Psoas muscle (tissue), 8 donors: ENCODE results near the gene HLA-DOB. TPM values are rescaled to one million over a fixed set of nuclear protein-coding genes. Genes with fewer than 3 reads are reported as not detected.

Source experiments
- ATAC-seq, 4 donors: fragments of 200-7000 bp; cut with Tn5 transposase; one replicate each; pipeline ENCODE4 v1.9.1; 2020; ENCODE audit warnings: moderate library complexity in 3 of 4, mild to moderate bottlenecking in 2 of 4
- DNase-seq, 2 donors: peaks; one replicate each; pipeline ENCODE4 v3.0.0-alpha.2; 2020
- H3K27ac ChIP-seq: fragments of 200-600 bp; one replicate; pipeline ENCODE4 v1.8.0; 2022
- H3K27me3 ChIP-seq, 3 donors: fragments of 200-600 bp in 1 of 3; one replicate each; pipeline versions ENCODE4 v1.6.1 to v1.8.0; 2013 to 2022; ENCODE audit warnings: low read length in 2 of 3, mild to moderate bottlenecking in 2 of 3, moderate library complexity in 1 of 3; ENCODE audit not compliant: insufficient read depth in 3 of 3
- H3K36me3 ChIP-seq, 2 donors: fragments of 200-600 bp in 1 of 2; one replicate each; pipeline versions ENCODE4 v1.6.1 to v1.8.0; 2013 to 2022; ENCODE audit warnings: low read depth in 1 of 2, mild to moderate bottlenecking in 1 of 2, moderate library complexity in 1 of 2; ENCODE audit not compliant: insufficient read depth in 1 of 2
- H3K4me1 ChIP-seq: fragments of 200-600 bp; one replicate; pipeline ENCODE4 v1.8.0; 2022
- H3K4me3 ChIP-seq: fragments of 200-600 bp; one replicate; pipeline ENCODE4 v1.8.0; 2022; ENCODE audit warnings: mild to moderate bottlenecking
- H3K9me3 ChIP-seq: fragments of 200-600 bp; one replicate; pipeline ENCODE4 v1.8.0; 2022
- WGBS, 3 donors: extraction: QIAGEN DNeasy Blood & Tissue Kit; methylation state at CpG; one replicate each; pipeline versions ENCODE4 v1.1.6 to v1.1.7; 2013; 5-methylcytosine and 5-hydroxymethylcytosine counted together
- intact Hi-C, 2 donors: fragments of 100-400 bp; cut with DNase I; formaldehyde crosslinking; loops; one replicate each; pipeline versions ENCODE4 v1.11.0 to v1.14.2; 2022
- polyA plus RNA-seq, 3 donors: library from polyadenylated mRNA; stranded (reverse); fragments of 200-250 nt; gene quantifications; one replicate each; pipeline ENCODE4 v1.2.3, GENCODE V29; 2013
- total RNA-seq, 4 donors: library from RNA; stranded (reverse); fragmentation: NEBNext Ultra II Directional in 2 of 4; extraction: Animal tissue kit (Norgen Biotek cat#: 25700) in 2 of 4; gene quantifications; one replicate each; pipeline versions ENCODE4 v1.2.1 to v1.2.4, GENCODE V29; 2021 to 2023
- TF ChIP-seq, protein P1 (sequence below): fragments of 200-600 bp; IDR thresholded peaks from one replicate; pipeline ENCODE4 v1.8.0; 2022; ENCODE audit warnings: antibody characterized with exemption
- donor health status: healthy with polysubstance abuse.
- donor health status: DM: no; HTN: no; CAD: no; lungs with moderate emphysema.
- donor health status: Bipolar disorder and iron deficiency.
- donor health status: healthy.
- donor health status: DM: yes; HTN: yes; CAD: no.
- donor health status: DM: no; HTN: no; CAD: no.
- donor health status: DM: no; HTN: no; CAD: no.
- donor health status: DM: yes; HTN: yes; CAD: no.

HLA-DOB gene
- total and polyA plus RNA-seq, 7 donors = 0.10 to 0.25 (median 0.20) TPM; not detected in 3

DNA sequence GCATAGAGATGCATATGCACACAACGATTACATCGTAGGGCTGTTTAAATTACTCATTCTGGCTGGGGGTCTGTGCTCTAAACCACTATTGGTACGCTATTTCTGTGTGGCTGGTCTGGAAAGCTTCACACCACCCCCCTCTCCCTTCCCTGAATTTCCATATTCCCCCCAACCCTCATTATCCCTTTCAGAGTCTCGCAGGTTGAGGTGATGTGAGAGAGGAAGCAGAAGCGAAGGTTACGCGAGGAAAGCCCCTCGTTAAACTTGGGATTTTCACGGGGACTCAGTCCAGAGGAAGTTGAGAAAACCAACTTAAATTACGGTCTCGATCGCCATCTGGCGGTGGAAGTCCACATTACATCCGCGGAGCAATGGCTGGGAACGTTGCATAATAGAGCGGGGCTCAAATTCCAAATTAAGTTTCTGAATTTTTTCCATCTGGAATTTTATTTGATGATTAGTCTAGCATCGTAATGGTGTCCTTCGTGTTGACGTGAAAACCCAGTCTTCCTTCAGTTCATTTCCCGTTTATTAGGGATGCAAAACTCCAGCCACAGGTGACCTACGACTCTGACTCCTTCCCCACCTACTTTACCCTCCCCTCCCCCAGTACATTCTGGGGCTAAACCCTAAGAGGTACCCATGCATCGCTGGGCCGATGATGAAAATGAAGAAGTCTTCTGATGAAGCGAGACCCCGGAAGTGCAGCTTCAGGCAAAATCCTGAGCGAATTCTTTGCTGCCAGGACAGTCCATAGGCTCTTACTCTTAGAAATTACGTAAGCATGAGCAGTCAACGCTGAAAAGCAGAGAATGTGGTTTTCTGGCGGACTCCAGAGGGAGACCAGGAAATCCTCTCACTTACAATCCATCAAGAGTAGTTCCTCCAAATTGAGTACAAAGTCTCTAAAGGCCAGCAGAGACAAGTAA is 19.7 kb downstream of the HLA-DOB start:
- peak; percentile 69 to 81 for DNase-seq
- no peak overlapping the region for H3K27ac ChIP-seq
- 10 to 12% (median 11%) methylated on average over 30 of the region's 30 CpGs for WGBS, 3 donors
- H3K9me3 ChIP-seq = no peaks in the 10 kb centered on the region
- peak; percentile 68 to 89 (median 70) for ATAC-seq
- H3K4me3 ChIP-seq = peak overlapping the region; percentile 41
- no peaks in the 10 kb centered on the region for H3K36me3 ChIP-seq
- no peaks in the 10 kb centered on the region for H3K4me1 ChIP-seq
- peaks cover 0 to 59% (median 2%) of the 10 kb centered on the region in 3 donors for H3K27me3 ChIP-seq
- intact Hi-C loops = loop anchor here (1.0 to 5.0 kb wide), 3 partner anchors 381 to 550 kb away; no protein-coding TSS in a partner anchor
- TF ChIP-seq, protein P1, sequence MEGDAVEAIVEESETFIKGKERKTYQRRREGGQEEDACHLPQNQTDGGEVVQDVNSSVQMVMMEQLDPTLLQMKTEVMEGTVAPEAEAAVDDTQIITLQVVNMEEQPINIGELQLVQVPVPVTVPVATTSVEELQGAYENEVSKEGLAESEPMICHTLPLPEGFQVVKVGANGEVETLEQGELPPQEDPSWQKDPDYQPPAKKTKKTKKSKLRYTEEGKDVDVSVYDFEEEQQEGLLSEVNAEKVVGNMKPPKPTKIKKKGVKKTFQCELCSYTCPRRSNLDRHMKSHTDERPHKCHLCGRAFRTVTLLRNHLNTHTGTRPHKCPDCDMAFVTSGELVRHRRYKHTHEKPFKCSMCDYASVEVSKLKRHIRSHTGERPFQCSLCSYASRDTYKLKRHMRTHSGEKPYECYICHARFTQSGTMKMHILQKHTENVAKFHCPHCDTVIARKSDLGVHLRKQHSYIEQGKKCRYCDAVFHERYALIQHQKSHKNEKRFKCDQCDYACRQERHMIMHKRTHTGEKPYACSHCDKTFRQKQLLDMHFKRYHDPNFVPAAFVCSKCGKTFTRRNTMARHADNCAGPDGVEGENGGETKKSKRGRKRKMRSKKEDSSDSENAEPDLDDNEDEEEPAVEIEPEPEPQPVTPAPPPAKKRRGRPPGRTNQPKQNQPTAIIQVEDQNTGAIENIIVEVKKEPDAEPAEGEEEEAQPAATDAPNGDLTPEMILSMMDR = peak; percentile 91

DNA sequence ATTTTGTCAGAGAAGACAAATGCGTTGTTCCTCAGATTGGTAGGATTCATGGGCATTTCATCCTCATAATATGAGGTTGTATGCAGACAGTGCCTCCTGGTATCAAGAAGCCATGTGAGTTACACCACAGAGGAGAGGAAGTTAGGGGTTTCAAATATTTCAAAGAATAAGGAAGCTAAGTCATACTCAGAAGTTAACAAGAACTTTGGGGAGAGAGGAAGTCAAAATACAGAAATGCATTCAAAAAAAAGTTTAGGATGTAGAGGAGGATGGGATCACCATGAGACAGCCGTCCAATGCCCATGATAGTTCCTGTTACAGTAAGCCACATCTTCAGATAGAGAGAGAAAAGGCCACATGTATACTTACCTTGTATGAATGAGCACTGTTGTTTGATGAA is 22.3 kb downstream of the HLA-DOB start:
- TF ChIP-seq, protein P1 = no peak
- no peak overlapping the region for H3K27ac ChIP-seq
- no peaks in the 10 kb centered on the region for H3K4me1 ChIP-seq
- 36 to 69% (median 69%) methylated on average over 2 of the region's 2 CpGs for WGBS, 3 donors
- intact Hi-C loops = no loop called here
- ATAC-seq (no peak), DNase-seq (no peak)
- H3K36me3 ChIP-seq = no peaks in the 10 kb centered on the region
- no peaks in the 10 kb centered on the region for H3K9me3 ChIP-seq
- peaks cover 0 to 54% (median 2%) of the 10 kb centered on the region in 3 donors for H3K27me3 ChIP-seq
- no peak overlapping the region for H3K4me3 ChIP-seq

DNA sequence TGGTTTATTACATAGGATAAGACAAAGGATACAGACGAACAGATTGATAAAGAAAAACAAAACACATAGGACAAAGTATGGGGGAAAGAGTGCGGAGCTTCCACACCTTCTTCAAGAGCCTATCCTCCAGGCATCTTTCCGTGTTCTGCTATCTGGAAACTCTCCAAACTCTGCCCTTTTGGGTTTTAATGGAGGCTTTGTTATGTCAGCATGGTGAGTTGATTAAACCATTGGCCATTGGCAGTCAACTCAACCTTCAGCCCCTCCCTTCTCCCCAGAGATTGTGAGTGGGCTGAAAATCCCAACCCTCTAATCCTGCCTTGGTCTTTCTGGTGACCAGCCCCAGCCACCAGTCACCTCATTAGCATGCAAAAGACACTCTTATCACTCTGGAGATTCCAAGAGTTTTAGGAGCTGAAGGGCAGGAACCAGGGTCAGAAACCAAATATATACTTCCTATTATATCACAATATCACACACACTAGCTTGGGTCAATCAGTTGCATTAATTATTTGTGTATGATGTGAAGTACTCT is 23.8 kb downstream of the HLA-DOB start:
- TF ChIP-seq, protein P1 = no peak
- H3K36me3 ChIP-seq = no peaks in the 10 kb centered on the region
- no peak for ATAC-seq
- peaks cover 0 to 46% (median 2%) of the 10 kb centered on the region in 3 donors for H3K27me3 ChIP-seq
- H3K27ac ChIP-seq = no peak overlapping the region
- H3K4me1 ChIP-seq = no peaks in the 10 kb centered on the region
- no peak overlapping the region for H3K4me3 ChIP-seq
- H3K9me3 ChIP-seq = no peaks in the 10 kb centered on the region
- 52 to 60% (median 57%) methylated on average over 3 of the region's 3 CpGs for WGBS, 3 donors
- no peak for DNase-seq
- intact Hi-C loops = no loop called here

DNA sequence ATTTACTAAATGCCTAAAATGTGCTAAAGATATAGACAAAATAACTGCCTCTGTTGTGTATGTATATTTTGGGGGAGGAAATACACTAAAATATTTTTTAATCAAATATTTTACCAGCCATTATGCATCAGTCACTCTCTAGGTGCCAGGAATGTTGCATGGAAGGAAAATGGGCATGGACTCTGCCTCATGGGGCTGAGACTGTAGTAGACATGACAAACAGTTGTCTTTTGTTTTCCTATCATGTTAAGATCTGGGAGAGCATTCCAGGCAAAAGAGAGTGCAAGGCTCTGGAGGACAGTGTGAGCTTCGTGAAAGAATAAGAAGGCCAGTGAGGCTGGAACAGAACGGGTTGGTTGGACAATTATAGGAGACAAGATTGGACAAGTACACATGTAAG is 26.5 kb downstream of the HLA-DOB start:
- intact Hi-C loops = no loop called here
- no peak overlapping the region for H3K27ac ChIP-seq
- DNase-seq = no peak
- no peak for ATAC-seq
- TF ChIP-seq, protein P1 = no peak
- no peak overlapping the region for H3K4me3 ChIP-seq
- 32 to 57% (median 51%) methylated on average over 2 of the region's 2 CpGs for WGBS, 3 donors
- peaks cover 2 to 34% (median 5%) of the 10 kb centered on the region in 3 donors for H3K27me3 ChIP-seq
- H3K9me3 ChIP-seq = no peaks in the 10 kb centered on the region
- H3K36me3 ChIP-seq = no peaks in the 10 kb centered on the region
- H3K4me1 ChIP-seq = no peaks in the 10 kb centered on the region
